Endometrium (tissue), 2 donors: Measurements from ENCODE around the gene TRERF1.
"Not testable (repeated sequence)": the region's sequence is repeated elsewhere in the genome, so short reads cannot be mapped to it uniquely, and the experiment has no call there.

Experiments used
- FAIRE-seq: peaks from 2 replicates; lab custom pipeline; 2012; peaks lifted over from hg19 to GRCh38; lab: Jason Lieb, UNC
- donor health status: control.
- donor health status: control.

Gene TRERF1

DNA sequence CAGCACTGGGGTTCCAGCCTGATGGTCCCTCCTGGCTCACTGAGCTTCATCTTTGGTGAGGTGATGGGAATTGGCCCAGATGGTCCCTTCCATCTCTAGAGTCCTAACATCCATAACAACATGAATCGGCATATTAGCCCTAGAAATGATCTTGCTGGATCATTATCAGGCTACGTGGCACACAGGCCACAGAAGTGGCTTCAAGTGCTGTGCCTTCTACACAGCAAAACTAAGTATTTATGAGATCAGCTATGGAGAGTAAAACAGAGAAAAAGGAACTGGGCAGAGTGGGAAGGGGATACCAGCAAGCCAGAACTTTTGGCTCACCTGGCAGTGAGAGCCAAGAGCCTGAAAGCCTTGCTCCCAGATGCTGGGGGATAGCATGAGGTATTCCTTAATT lies 116.9 kb downstream of the TRERF1 start:
- no peak for FAIRE-seq

DNA sequence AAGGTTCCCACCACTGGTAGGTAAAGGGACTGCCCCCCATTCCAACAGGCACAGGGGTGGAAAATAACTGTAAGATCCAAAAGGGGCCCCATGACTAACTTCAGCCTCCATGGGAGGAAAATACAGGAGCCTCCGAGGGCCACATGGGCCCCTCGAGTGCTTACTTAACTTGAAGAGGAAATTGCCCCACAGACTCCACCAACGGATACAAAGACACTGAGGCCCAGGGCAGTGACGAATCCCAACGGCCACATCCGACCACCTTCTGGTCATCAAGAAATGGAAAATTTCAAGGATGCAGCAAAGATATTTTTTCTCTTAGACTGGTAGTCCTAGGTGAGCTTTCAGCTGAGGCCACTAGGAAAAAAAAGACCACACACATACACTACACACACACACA lies 118.1 kb downstream of the TRERF1 start:
- FAIRE-seq = no peak

DNA sequence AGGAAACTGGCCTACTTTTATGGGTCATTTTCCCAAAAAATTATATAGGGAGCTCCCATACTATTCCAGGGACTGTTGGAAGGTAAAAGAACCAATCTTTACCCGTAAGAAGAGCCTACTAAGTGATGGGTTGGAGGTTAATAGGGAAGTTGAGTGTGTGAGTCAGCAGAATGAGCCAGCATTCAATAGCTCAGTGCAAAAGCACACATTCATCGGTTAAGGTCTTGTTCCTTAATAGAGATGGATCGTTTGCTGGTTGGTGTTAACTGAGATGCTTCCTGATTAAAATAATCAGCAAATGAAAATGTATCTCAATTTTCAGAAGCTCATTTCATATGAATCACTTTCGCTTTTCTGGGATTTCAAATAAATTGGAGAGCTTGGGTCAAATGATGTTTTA lies 118.8 kb downstream of the TRERF1 start:
- no peak for FAIRE-seq

DNA sequence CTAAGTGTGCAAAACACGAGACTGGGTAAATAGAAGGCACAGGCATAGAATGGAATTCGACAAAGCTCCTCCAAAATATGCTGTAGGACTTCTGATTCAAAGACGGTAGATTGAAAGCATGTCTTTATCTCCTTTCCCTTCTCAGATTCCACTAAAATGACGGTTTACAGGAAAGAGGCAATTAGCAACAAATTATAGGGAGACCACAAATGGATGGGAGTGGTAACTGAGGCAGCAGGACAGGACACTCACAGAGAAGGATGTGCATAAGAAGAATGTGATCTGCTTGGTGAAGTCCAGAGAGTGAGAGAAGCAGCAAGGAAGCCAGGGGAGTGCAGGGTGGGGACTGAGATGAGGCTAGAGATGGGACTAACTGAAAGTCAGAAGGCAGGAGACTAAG lies 120.7 kb downstream of the TRERF1 start:
- no peak for FAIRE-seq

DNA sequence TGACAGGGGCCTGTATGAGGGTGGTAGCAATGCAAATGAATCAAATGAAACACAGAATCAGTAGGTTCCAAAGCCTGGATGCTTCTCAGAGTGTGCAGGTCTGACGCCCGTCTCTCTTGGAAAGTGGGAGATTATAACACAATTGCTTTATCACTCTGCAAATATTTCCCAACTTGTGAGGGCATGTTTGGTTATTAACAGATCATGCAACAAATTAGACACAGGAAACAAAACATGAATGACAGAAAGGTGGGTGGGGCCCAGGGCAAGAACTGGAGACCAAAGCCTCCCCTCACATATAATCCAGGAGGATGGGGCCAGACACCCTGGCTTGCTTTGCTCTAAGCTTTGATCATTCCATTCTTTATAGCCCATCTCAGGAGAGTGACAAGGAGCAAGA lies 125.5 kb downstream of the TRERF1 start:
- no peak for FAIRE-seq

DNA sequence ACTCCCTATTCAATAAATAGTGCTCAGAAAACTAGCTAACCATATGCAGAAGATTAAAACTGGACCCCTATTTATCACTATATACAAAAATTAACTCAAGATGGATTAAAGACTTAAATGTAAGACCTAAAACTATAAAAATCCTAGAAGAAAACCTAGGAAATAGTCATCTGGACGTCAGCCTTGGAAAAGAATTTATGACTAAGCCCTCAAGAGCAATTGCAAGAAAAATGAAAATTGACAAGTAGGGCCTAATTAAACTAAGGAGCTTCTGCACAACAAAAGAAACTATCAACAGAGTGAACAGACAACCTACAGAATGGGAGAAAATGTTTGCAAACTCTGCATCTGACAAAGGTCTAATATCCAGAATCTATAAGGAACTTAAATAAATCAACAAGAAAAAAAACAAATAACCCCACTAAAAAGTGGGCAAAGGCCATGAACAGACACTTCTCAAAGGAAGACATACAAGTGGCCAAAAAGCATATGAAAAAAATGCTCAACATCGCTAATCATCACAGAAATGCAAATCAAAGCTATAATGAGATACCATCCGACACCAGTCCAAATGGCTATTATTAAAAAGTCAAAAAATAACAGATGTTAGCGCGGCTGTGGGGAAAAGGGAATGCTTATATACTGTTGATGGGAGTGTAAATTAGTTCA lies 126.9 kb downstream of the TRERF1 start:
- FAIRE-seq = not testable (repeated sequence)

DNA sequence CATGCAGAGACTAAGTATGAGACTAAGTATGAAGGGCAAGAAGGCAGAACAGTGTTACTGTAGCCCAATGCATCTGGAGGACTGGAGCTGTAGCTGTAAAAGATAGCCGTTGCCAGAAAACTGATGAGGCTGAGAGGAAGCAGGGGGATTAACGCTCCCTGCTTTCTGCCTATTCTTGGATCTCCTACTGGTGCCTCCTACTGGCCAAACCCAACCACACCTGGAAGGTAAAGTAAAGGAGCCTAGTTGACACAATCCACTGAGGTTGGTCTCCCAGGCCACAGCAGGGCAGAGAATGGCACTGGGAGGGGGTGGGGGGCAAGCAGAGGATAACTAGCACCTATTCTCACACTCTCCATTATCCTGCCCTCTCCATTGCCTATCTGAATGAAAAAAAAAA lies 129.1 kb downstream of the TRERF1 start:
- FAIRE-seq = no peak

DNA sequence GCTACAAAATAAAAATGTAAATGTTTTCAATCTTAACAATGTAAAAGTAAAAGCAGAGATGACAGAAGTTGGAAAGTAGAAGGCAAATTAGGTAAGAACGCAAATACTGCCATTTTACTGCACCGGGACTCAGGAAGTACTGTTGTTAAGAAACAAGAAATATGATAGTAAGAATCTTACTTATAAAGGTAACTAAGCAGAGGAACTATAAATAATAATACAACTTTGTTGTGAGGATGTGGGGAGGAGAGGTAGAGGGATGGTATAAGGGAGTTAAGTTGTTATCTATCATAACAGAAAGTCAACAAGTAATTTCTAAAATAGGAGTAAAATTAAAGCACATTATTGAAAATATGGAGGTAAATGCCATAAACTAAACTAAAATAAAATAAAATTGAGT lies 129.8 kb downstream of the TRERF1 start:
- no peak for FAIRE-seq

DNA sequence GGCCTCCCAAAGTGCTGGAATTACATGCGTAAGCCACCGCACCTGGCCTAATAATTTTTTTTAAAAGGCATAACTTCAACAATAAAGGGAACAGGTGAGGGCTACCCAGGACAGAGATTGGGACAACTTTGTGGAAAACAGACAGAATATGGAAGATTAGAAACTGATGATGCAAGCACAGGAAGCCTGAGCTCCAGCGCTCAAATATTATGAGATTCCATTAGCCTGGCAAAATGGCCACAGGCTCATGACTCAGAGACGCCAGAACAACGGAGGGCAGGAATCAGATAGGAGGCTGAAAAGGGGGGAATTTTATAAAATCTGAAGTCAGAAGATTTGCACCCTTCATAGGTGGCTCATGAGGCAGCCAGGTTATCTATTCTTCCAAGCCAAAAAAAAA lies 131.0 kb downstream of the TRERF1 start:
- no peak for FAIRE-seq

DNA sequence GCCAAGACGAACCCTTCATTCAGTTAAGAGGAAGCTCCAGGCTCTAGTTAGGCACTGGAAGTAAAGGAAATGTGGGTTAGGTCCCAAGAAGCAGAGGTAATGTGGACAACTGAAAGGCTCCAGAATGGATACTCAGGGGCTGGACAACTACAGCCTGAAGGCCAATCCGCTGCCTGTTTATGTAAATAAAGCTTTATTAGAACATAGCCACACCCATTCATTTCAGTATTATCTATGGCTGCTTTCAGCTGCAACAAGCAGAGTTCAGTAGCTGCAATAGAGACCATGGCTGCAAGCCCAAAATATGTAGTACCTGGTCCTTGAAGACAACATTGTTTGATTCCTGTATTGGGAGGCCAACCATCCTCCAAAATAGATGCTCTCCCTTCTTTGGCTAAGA lies 133.2 kb downstream of the TRERF1 start:
- no peak for FAIRE-seq

DNA sequence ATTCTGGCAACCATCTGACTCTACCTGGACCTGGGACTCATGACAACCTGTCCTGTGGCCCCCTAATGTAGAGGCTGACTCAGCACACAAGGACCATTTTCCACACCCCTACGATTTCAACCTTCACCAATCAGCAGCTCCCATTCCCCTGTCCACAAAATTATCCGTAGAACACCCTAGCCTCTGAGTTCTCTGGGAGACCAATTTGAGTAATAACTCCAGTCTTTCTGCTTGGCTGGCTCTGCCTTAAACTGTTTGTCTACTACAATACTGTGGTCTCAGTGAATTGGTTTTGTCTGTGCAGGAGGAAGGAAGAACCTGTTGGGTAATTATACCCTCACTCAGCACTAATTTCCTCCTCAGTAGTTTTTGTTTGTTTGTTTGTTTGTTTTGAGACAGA lies 134.7 kb downstream of the TRERF1 start:
- no peak for FAIRE-seq

DNA sequence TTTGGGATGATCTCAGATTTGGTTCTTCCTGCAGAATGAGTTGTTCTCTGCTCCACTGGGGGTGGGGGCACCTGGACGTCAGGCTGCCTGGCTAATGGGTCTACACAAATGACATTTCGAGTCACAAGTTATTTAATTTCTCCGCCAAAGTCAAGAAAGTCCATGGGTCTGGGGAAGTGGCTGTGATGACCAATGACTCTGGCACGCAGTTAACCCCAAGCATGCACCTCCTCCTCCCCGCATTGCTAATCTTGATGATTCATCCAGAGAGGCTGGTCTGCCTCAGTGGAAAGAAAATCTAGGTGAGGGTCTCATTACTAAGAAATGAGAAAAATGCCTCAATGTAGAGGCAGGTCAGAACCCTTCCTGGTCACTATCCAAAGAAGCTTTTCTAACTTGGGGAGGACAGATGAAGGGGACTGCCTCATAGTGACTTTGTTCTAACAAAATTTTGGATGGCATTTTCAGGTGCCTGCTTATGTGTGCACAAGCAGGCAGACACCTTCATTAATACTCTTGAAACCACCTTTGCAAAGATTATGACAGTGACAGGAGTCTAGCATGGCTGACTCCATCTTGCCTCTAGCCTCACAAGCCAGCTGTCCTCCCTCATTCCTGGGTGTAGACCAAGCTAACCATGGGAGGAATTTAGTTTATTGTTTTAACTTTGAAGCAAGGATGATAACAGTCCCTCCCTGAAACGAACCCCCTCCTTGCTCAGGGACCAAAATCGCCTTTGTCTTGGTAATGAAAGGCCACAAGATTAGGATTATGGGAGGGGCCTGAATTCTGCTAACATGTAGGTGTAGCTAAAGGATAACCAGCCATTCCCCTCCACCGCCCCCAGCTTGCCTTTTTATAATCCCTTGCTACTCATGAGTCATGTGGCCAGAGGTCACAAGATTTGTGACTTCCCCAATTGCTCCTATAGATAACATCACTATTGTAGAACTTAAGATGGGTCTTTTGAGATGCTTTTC lies 135.4 kb downstream of the TRERF1 start:
- FAIRE-seq = no peak

DNA sequence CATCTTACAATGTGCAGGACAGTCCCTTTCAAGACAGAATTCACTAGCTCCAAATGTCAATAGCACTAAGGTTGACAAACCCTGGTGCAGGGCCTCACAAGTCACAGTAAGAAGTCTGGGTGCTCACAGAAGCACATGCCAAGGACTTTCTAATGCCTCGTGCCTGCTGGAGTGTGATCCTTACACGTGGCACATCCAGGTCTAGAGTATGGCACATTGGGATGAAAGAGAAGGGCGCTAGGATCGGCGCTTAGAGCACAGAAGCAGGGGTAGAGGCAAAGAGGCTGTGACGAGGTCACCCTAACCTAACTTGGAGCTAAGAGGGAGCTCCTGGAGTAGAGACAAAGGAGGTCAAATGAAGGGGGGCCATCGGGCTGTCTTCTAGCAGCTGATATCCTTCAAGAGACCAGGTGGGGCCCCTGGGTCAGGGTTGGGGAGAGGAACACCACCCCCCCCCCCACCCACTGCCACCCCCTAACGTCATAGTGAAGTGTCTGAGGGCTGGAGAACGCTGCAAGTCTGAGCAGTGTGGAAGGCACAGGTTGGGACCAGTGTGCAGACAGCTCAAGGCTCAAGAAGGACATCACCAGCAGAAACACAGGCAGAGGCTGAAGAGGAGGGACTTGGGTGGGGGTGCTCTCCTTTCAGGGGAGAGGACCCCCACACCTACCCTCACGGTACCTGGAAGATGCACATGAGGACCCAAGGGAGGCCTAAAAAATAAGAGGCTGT lies 136.3 kb downstream of the TRERF1 start:
- FAIRE-seq = no peak

DNA sequence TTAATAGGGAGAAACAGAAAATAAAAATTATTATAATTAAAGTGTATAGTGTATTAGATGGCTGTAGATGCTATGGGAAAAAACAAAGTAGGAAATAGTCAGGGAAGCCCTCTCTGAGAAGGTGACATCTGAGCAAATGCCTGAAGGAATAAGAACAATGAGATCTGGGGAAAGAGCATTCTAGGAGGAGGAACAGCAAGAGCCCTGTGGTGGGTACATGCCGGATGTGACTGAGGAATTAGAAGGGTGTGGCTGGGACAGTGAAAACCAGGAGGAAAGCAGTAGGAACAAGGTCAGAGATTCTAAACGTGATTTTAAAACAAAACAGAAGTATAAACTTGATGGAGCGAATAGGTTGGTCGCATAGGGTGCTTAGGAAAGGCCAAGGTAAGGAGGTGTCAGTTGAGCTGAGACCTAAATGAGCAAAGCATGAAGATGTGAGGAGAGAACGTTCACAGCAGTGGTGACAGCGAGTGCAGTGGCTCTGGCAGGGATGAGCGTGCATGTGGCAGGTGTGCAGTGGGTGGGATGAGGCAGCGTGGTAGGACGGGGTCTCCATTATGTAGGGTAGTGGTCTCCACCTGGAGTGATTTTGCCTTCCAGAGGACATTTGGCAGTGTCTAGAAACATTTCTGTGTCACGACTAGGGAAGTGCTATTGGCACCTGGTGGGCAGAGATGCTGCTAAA lies 137.0 kb downstream of the TRERF1 start:
- no peak for FAIRE-seq

DNA sequence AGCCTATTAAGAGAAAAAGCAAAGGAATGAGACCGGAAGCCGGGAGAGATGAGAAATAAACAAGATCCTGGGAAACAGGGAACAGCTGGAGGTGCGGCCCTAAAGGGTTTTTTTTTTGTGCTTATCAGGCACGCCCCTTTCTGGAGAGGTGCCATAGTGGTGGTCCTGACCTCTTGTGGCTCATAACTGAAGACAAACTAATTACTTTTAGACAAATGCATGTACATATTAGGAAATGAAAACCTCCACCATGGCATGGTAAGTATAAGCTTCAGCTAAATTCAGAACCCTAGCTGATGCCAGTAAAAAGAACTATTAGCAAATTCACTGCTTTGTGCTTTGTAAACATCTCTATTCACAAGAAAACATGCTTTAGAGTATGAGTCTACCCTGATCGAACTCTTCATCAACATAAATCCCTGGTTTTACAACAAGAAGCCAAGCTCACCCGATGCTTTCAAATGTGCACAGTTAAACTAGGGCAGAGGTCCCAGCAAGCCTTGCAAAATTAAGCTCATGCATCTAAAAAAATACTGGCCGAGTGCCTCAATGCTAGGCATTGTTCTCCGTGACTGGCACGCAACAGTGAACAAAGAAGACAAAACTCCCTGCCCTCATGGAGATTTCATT lies 137.7 kb downstream of the TRERF1 start:
- FAIRE-seq = no peak

DNA sequence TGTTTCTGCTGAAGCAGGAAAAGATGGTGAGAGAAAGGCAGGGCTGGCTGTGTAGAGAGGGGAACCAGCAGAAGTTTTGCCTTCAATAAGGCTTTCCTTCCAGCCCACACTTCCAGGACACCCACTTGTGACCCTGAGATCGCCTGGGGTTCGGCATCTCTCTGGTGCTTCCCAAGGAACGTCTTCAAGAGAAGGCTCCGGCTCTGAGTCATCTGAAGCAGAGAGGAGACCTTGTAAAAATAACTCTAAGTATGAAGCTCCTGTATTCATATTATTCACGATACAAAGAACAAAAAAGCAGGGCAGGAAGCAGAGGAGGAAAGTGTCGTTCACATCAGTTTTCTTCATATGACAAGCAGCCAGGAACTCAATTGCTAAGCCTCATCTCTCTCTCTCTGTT lies 138.7 kb downstream of the TRERF1 start:
- FAIRE-seq = no peak

DNA sequence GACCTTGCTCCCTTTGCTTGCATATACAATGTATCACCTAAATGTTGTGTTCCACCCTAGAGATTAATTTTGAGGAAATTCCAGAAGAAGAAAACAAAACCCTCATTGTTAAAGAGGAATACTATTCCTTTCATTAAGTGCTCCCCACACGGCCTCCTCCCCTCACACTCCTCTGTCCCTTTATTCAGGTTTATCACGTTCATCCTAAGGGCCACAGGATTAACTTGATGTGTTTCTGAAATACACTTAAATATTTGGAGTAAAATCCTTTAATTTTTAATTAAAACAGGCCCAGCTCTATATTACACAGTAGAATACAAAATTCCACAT lies 144.6 kb downstream of the TRERF1 start:
- no peak for FAIRE-seq

DNA sequence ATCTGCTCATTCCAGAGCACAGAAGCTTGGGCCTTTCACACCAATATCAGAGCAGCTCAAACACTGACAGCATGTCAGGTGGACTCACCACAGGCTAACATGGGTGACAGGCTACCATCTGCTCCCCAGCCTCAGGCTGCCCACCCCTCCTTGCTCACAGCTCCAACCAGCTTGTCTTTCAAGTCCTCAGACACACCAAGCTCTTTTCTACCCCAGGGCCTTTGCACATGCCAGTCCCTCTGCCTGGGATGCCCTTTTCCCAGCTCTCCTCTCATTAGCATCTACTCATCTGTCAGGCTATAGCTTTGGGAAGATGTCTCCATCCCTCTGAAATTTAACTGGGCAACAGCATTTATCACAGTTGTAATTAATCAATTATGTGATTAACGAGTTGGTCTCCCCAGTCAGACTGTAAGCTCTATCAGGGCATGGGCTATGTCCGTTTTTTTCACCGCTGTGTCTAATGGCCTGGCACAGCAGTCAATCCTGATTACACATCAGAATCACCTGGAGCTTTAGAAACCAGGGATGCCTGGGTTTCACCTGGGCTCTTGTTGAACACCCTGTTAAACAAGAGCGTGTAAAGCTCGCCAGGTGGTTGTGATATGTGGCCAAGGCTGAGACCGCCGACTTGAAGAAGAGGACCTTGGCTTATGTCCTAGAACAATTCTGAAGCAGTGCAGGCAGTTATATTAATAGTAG lies 145.1 kb downstream of the TRERF1 start:
- no peak for FAIRE-seq

DNA sequence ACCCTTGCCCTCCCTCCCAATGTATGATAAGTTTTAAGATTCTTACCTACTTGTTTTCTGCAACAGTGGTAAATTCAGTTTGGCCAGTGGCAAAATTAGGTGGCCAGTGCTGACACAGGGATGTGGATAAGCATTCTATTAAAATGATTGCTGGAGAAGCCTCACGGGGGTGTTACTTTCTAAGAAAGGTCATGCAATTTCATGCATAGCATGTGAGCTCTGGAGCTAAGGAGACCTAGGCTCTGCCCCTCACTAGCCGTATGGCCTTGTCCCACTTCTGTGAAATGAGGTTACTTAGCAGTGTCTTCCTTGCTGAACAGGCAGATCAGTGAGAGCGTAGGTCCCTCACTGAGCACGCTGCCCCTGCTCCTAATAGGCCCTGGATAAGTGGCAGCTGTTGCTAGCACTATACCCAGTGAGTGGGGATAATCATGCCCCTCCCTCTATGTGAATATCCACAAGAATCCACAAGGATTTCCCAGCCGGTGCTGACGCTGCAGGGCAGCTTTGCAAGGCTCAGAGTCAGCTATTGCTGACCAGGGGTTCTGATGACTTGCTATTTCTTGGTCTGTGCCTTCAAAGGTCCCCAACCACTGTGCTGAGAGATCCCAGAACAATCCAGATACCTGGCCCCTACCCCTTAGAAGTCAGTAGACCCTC lies 147.5 kb downstream of the TRERF1 start:
- FAIRE-seq = no peak

DNA sequence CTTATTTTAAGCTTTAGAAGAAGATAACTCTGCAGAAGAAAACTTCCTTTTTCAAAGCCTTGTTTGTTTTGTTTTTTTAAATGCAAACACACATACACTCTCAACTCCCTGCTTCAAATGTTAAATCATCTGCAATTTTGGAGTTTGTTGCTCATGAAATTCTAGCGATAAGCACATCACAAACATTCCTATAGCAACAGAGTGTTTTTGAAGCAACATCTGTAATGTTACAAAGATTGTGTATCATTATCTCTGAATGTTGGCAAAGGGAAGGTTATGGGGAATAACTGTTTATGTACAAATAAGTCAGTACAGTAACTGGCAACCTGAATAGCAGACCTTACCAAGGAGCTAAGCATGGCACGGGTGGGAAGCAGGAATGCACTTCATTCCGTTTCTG lies 149.3 kb downstream of the TRERF1 start:
- FAIRE-seq = peak; percentile 23

DNA sequence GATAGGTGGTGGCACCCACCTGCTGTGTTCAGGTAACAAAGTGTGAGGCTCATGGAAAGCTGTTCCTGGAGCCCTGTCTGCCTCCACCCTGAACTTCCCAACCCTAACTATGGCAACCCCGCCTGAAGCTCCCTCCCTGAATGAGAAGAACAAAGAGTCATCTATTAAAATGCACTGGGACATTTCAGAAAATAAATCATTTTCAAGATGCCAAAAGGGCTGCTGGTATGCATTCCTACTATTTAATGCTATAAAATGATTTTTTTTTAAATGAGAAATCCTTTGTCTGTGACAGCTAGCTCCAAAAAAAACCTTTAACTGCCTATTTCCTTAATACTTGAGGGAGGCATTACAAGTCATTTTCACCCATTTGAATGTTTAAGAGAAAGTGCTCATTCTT lies 149.7 kb downstream of the TRERF1 start:
- no peak for FAIRE-seq
